ENCODE data around the gene DDX47.
"Not testable (repeated sequence)": the region's sequence is repeated elsewhere in the genome, so short reads cannot be mapped to it uniquely, and the experiment has no call there.

DDX47 gene

DNA sequence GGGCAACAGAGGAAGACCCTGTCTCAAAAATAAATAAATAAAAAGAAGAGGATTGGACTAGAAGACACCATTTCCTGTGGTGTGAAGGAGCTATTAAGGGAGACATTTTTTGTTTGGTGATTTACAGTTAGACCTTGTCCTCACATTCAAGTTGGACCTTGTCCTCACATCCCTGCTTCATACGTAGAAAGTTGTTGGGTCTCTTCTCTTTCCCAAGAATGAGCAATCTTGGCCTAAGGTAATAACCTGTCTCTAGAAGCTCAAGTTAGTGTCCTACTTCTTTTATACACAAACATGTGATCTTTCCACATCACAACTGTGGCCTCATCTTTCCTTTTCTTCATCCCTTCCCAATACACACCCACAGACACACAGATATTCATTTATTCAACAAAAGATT is 14.7 kb upstream of the DDX47 start:
- Histone ChIP-seq H3F3A (ENCODE audit: insufficient read depth, low read length) (no peaks in the 10 kb centered on the region), H3K4me1 (ENCODE audit: insufficient read depth, low read length, severe bottlenecking) (no peaks in the 10 kb centered on the region), H3K9me2 (ENCODE audit: low read depth, low read length) (no peaks in the 10 kb centered on the region), H3K27ac (ENCODE audit: low read depth, low read length, poor library complexity, severe bottlenecking) (no peak overlapping the region), H3K4me3 (ENCODE audit: low read depth, low read length, poor library complexity, severe bottlenecking) (no peak overlapping the region), H2AFZ (ENCODE audit: low read length) (no peak overlapping the region), H3K27me3 (ENCODE audit: insufficient read depth, low read length) (peaks cover 4% of the 10 kb centered on the region; the same call in 1 of the 2 replicates), H3K9me3 (ENCODE audit: low read length) (no peaks in the 10 kb centered on the region), H3K4me2 (ENCODE audit: low read length) (no peak overlapping the region), H3K9ac (ENCODE audit: low read length) (no peak overlapping the region), H3K79me2 (ENCODE audit: insufficient read depth, low read length) (no peaks in the 10 kb centered on the region), H4K20me1 (ENCODE audit: insufficient read depth, low read length) (no peaks in the 10 kb centered on the region), H3K36me3 (ENCODE audit: insufficient read depth, low read length) (no peaks in the 10 kb centered on the region)
- no peak for TF ChIP-seq EZH2 (IDR thresholded peaks at IDR 0.05; ENCODE audit: borderline replicate concordance, low read length)
- TF ChIP-seq, protein P1, sequence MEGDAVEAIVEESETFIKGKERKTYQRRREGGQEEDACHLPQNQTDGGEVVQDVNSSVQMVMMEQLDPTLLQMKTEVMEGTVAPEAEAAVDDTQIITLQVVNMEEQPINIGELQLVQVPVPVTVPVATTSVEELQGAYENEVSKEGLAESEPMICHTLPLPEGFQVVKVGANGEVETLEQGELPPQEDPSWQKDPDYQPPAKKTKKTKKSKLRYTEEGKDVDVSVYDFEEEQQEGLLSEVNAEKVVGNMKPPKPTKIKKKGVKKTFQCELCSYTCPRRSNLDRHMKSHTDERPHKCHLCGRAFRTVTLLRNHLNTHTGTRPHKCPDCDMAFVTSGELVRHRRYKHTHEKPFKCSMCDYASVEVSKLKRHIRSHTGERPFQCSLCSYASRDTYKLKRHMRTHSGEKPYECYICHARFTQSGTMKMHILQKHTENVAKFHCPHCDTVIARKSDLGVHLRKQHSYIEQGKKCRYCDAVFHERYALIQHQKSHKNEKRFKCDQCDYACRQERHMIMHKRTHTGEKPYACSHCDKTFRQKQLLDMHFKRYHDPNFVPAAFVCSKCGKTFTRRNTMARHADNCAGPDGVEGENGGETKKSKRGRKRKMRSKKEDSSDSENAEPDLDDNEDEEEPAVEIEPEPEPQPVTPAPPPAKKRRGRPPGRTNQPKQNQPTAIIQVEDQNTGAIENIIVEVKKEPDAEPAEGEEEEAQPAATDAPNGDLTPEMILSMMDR (IDR thresholded peaks at IDR 0.05; ENCODE audit: low read length): no peak

- no peak for TF ChIP-seq EZH2 (IDR thresholded peaks at IDR 0.05; ENCODE audit: borderline replicate concordance, low read length)
- TF ChIP-seq, protein P1 (IDR thresholded peaks at IDR 0.05; ENCODE audit: low read length): no peak
- H3F3A ChIP-seq (ENCODE audit: insufficient read depth, low read length): no peaks in the 10 kb centered on the region
- H3K4me3 ChIP-seq (ENCODE audit: low read depth, low read length, poor library complexity, severe bottlenecking): no peak overlapping the region
- no peak overlapping the region for H3K4me2 ChIP-seq (ENCODE audit: low read length)
- H2AFZ ChIP-seq (ENCODE audit: low read length): no peak overlapping the region
- no peaks in the 10 kb centered on the region for H4K20me1 ChIP-seq (ENCODE audit: insufficient read depth, low read length)
- no peaks in the 10 kb centered on the region for H3K36me3 ChIP-seq (ENCODE audit: insufficient read depth, low read length)
- H3K4me1 ChIP-seq (ENCODE audit: insufficient read depth, low read length, severe bottlenecking): no peaks in the 10 kb centered on the region
- H3K9me3 ChIP-seq (ENCODE audit: low read length): no peaks in the 10 kb centered on the region
- no peak overlapping the region for H3K27ac ChIP-seq (ENCODE audit: low read depth, low read length, poor library complexity, severe bottlenecking)
- H3K9ac ChIP-seq (ENCODE audit: low read length): no peak overlapping the region
- H3K9me2 ChIP-seq (ENCODE audit: low read depth, low read length): no peaks in the 10 kb centered on the region
- H3K79me2 ChIP-seq (ENCODE audit: insufficient read depth, low read length): no peaks in the 10 kb centered on the region
- H3K27me3 ChIP-seq (ENCODE audit: insufficient read depth, low read length): peaks cover 4% of the 10 kb centered on the region; the same call in 1 of the 2 replicates
Observed at GRCh38 chr12:12799163-12799920, 13.8 kb upstream of the DDX47 start.

GRCh38 chr12:12800406-12801180 is 12.6 kb upstream of the DDX47 start:
- Histone ChIP-seq H3K27ac (ENCODE audit: low read depth, low read length, poor library complexity, severe bottlenecking) (no peak overlapping the region), H3K27me3 (ENCODE audit: insufficient read depth, low read length) (peaks cover 4% of the 10 kb centered on the region; the same call in 1 of the 2 replicates), H3K4me1 (ENCODE audit: insufficient read depth, low read length, severe bottlenecking) (no peaks in the 10 kb centered on the region), H3K9me2 (ENCODE audit: low read depth, low read length) (no peaks in the 10 kb centered on the region), H3F3A (ENCODE audit: insufficient read depth, low read length) (no peaks in the 10 kb centered on the region), H3K9me3 (ENCODE audit: low read length) (no peaks in the 10 kb centered on the region), H3K4me3 (ENCODE audit: low read depth, low read length, poor library complexity, severe bottlenecking) (no peak overlapping the region), H2AFZ (ENCODE audit: low read length) (no peak overlapping the region), H3K36me3 (ENCODE audit: insufficient read depth, low read length) (no peaks in the 10 kb centered on the region), H3K79me2 (ENCODE audit: insufficient read depth, low read length) (no peaks in the 10 kb centered on the region), H3K4me2 (ENCODE audit: low read length) (no peak overlapping the region), H3K9ac (ENCODE audit: low read length) (no peak overlapping the region), H4K20me1 (ENCODE audit: insufficient read depth, low read length) (no peaks in the 10 kb centered on the region)
- TF ChIP-seq, protein P1 (IDR thresholded peaks at IDR 0.05; ENCODE audit: low read length): no peak
- TF ChIP-seq EZH2 (IDR thresholded peaks at IDR 0.05; ENCODE audit: borderline replicate concordance, low read length): no peak

DNA sequence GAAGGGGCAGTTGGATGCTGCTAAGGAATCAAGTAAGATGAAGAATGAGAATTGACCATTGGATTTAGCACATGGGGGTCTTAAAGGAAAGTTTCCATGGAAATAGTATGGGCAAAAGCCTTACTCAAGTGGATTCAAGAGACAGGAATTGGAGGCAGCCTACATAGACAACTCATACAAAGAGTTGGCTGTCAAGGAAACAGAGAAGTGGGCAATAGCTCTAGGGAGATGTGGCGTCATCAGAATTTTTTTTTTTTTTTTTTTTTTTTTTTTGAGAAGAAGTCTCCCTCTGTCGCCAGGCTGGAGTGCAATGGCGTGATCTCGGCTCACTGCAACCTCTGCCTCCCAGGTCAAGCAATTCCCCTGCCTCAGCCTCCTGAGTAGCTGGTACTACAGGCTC is 11.5 kb upstream of the DDX47 start:
- H3K27ac ChIP-seq (ENCODE audit: low read depth, low read length, poor library complexity, severe bottlenecking); H3K79me2 ChIP-seq (ENCODE audit: insufficient read depth, low read length); H3K9ac ChIP-seq (ENCODE audit: low read length); H3K4me2 ChIP-seq (ENCODE audit: low read length); H3K9me2 ChIP-seq (ENCODE audit: low read depth, low read length); H3K36me3 ChIP-seq (ENCODE audit: insufficient read depth, low read length); H3K27me3 ChIP-seq (ENCODE audit: insufficient read depth, low read length); H3F3A ChIP-seq (ENCODE audit: insufficient read depth, low read length); H3K4me1 ChIP-seq (ENCODE audit: insufficient read depth, low read length, severe bottlenecking); H3K4me3 ChIP-seq (ENCODE audit: low read depth, low read length, poor library complexity, severe bottlenecking); H4K20me1 ChIP-seq (ENCODE audit: insufficient read depth, low read length); H2AFZ ChIP-seq (ENCODE audit: low read length); H3K9me3 ChIP-seq (ENCODE audit: low read length): not testable (repeated sequence)

Measured in OCI-LY1 (cell line).